H9 (cell line): ENCODE data around the gene TBXA2R. TPM values are rescaled to one million over a fixed set of nuclear protein-coding genes. Genes with fewer than 3 reads are reported as not detected.

Experiments used
- DNase-seq: peaks from one replicate; pipeline ENCODE4 v3.0.0-alpha.2; 2017
- H2AFZ ChIP-seq: one replicate; pipeline ENCODE4 v1.6.1; 2013; ENCODE audit warnings: mild to moderate bottlenecking, low read length, control low read depth, moderate library complexity
- H2AK5ac ChIP-seq: 2 replicates; pipeline ENCODE4 v1.6.1; 2013; ENCODE audit warnings: low read length, control low read depth, mixed read lengths; ENCODE audit not compliant: insufficient read length
- H2BK120ac ChIP-seq: one replicate; pipeline ENCODE4 v1.6.1; 2013; ENCODE audit warnings: low read depth, mild to moderate bottlenecking, low read length, control low read depth, inconsistent platforms; ENCODE audit not compliant: poor library complexity, severe bottlenecking
- H2BK12ac ChIP-seq: 2 replicates; pipeline ENCODE4 v1.6.1; 2013; ENCODE audit warnings: low read length, control low read depth, mixed read lengths, low read depth; ENCODE audit not compliant: insufficient read length
- H2BK15ac ChIP-seq: 2 replicates; pipeline ENCODE4 v1.6.1; 2013; ENCODE audit warnings: low read depth, low read length, control low read depth
- H2BK20ac ChIP-seq: one replicate; pipeline ENCODE4 v1.6.1; 2013; ENCODE audit warnings: low read depth, mild to moderate bottlenecking, low read length, control low read depth, inconsistent platforms; ENCODE audit not compliant: poor library complexity, severe bottlenecking
- H2BK5ac ChIP-seq: 2 replicates; pipeline ENCODE4 v1.6.1; 2013; ENCODE audit warnings: low read length, control low read depth, mixed read lengths; ENCODE audit not compliant: insufficient read length
- H3K14ac ChIP-seq: 2 replicates; pipeline ENCODE4 v1.6.1; 2013; ENCODE audit warnings: low read length, control low read depth; ENCODE audit not compliant: insufficient read depth
- H3K18ac ChIP-seq: 2 replicates; pipeline ENCODE4 v1.6.1; 2013; ENCODE audit warnings: low read depth, mild to moderate bottlenecking, mixed read lengths, low read length, control low read depth; ENCODE audit not compliant: insufficient read length
- H3K23ac ChIP-seq: 2 replicates; pipeline ENCODE4 v1.6.1; 2013; ENCODE audit warnings: low read length, control low read depth, mixed read lengths, low read depth; ENCODE audit not compliant: insufficient read length
- H3K23me2 ChIP-seq: 2 replicates; pipeline ENCODE4 v1.6.1; 2013; ENCODE audit warnings: low read depth, mild to moderate bottlenecking, mixed read lengths, low read length, control low read depth; ENCODE audit not compliant: insufficient read length, poor library complexity, severe bottlenecking
- H3K27ac ChIP-seq: 2 replicates; pipeline ENCODE4 v1.5.1; 2013; ENCODE audit warnings: low read length, control low read depth, mixed read lengths, low read depth; ENCODE audit not compliant: insufficient read length
- H3K27me3 ChIP-seq: 2 replicates; pipeline ENCODE4 v1.6.1; 2013; ENCODE audit warnings: low read length, control low read depth, inconsistent platforms; ENCODE audit not compliant: insufficient read depth
- H3K4ac ChIP-seq: 2 replicates; pipeline ENCODE4 v1.6.1; 2013; ENCODE audit warnings: low read depth, mild to moderate bottlenecking, control low read depth, inconsistent platforms, low read length, moderate library complexity
- H3K4me1 ChIP-seq: 2 replicates; pipeline ENCODE4 v1.6.1; 2013; ENCODE audit warnings: low read length, control low read depth, inconsistent platforms; ENCODE audit not compliant: insufficient read depth
- H3K4me2 ChIP-seq: 2 replicates; pipeline ENCODE4 v1.6.1; 2013; ENCODE audit warnings: low read length, control low read depth, mixed read lengths; ENCODE audit not compliant: insufficient read length, insufficient read depth
- H3K56ac ChIP-seq: 2 replicates; pipeline ENCODE4 v1.6.1; 2013; ENCODE audit warnings: low read depth, mild to moderate bottlenecking, mixed read lengths, low read length, control low read depth; ENCODE audit not compliant: insufficient read length
- H3K79me1 ChIP-seq: 2 replicates; pipeline ENCODE4 v1.6.1; 2013; ENCODE audit warnings: low read depth, mild to moderate bottlenecking, moderate library complexity, low read length, control low read depth, inconsistent platforms; ENCODE audit not compliant: insufficient read depth, poor library complexity, severe bottlenecking
- H3K79me2 ChIP-seq: 2 replicates; pipeline ENCODE4 v1.6.1; 2013; ENCODE audit warnings: low read length, control low read depth, inconsistent platforms; ENCODE audit not compliant: insufficient read depth
- H3K9ac ChIP-seq: 2 replicates; pipeline ENCODE4 v1.6.1; 2013; ENCODE audit warnings: low read length, control low read depth, mixed read lengths; ENCODE audit not compliant: insufficient read length; ENCODE audit errors: extremely low read depth
- H3K9me3 ChIP-seq: one replicate; pipeline ENCODE4 v1.6.1; 2013; ENCODE audit warnings: low read depth, low read length, inconsistent platforms; ENCODE audit not compliant: control insufficient read depth
- H3T11ph ChIP-seq: one replicate; pipeline ENCODE4 v1.6.1; 2013; ENCODE audit warnings: mild to moderate bottlenecking, low read length, control low read depth, inconsistent platforms
- H4K20me1 ChIP-seq: one replicate; pipeline ENCODE4 v1.6.1; 2013; ENCODE audit not compliant: control insufficient read depth, insufficient read length, insufficient read depth
- H4K5ac ChIP-seq: 2 replicates; pipeline ENCODE4 v1.6.1; 2013; ENCODE audit warnings: low read depth, mild to moderate bottlenecking, mixed read lengths, low read length, control low read depth; ENCODE audit not compliant: insufficient read length
- H4K8ac ChIP-seq: replicated peaks from 2 replicates; pipeline ENCODE4 v1.6.1; 2013; ENCODE audit warnings: low read length, control low read depth, mixed read lengths, low read depth; ENCODE audit not compliant: insufficient read length
- H4K91ac ChIP-seq: 2 replicates; pipeline ENCODE4 v1.6.1; 2013; ENCODE audit warnings: low read depth, mild to moderate bottlenecking, moderate library complexity, mixed read lengths, low read length, control low read depth; ENCODE audit not compliant: insufficient read length
- H3K27ac Mint-ChIP-seq, 3 experiments: 2 replicates in 2 of 3; 3 replicates in 1 of 3; pipeline ENCODE4 v1.8.0; 2020 to 2021; ENCODE audit warnings: mixed read lengths in 3 of 3, mild to moderate bottlenecking in 1 of 3, moderate library complexity in 1 of 3
- H3K27me3 Mint-ChIP-seq: 2 replicates; pipeline ENCODE4 v1.8.0; 2021; ENCODE audit warnings: low read depth, mild to moderate bottlenecking, moderate library complexity, mixed read lengths
- H3K36me3 Mint-ChIP-seq, 3 experiments: 2 replicates in 2 of 3; 3 replicates in 1 of 3; pipeline ENCODE4 v1.8.0; 2020 to 2021; ENCODE audit warnings: low read depth in 3 of 3, mixed read lengths in 3 of 3; ENCODE audit not compliant: insufficient read depth in 1 of 3
- H3K4me1 Mint-ChIP-seq, 2 experiments: 2 replicates each; pipeline ENCODE4 v1.8.0; 2020; ENCODE audit warnings: mixed read lengths in 2 of 2
- H3K4me3 Mint-ChIP-seq, 2 experiments: 2 replicates in 1 of 2; 3 replicates in 1 of 2; pipeline ENCODE4 v1.8.0; 2020 to 2021; ENCODE audit warnings: mild to moderate bottlenecking in 2 of 2, mixed read lengths in 2 of 2, moderate library complexity in 1 of 2
- H3K9me3 Mint-ChIP-seq, 2 experiments: 2 replicates in 1 of 2; 3 replicates in 1 of 2; pipeline ENCODE4 v1.8.0; 2020; ENCODE audit warnings: mild to moderate bottlenecking in 2 of 2, mixed read lengths in 2 of 2, moderate library complexity in 1 of 2
- WGBS: extraction: QIAGEN DNeasy Blood & Tissue Kit; methylation state at CpG from one replicate; pipeline ENCODE4 v1.1.7; 2013; ENCODE audit warnings: missing lambda C conversion rate, low lambda C conversion rate, mixed read lengths; ENCODE audit not compliant: insufficient read length; ENCODE audit errors: extremely low coverage; 5-methylcytosine and 5-hydroxymethylcytosine counted together
- total RNA-seq: library from RNA; stranded (reverse); gene quantifications from 2 replicates; pipeline ENCODE4 v1.2.1, GENCODE V29; 2021
- TF ChIP-seq, protein P1 (sequence below): fragments of 200-600 bp; sonication (generic); conservative IDR thresholded peaks from 3 replicates; pipeline ENCODE4 v1.8.0; 2021; ENCODE audit warnings: antibody characterized with exemption, mild to moderate bottlenecking

TBXA2R gene
- total RNA-seq, 1 experiment from 2014 or later = 0.63 TPM

DNA sequence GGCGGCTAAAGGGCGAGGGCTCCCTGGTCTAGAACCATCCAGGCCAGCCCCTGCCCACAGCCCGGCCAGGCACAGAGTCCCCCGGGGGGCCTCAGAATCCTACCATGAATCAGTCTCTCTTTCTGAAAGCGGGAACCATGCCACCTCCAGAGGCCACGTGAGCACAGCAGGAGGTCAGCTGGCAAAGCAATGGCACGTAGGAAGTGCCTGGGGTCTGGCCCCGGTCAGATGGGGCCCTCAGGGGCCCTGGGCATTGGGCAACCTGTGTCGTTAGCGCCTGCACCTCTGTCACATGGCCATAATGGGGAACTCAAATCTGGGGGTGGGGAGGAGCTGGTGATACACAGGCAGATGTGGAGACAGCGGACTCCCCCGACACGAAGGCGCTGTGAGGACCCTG, 58.1 kb downstream of the TBXA2R start:
- Histone ChIP-seq H3K79me2 (no peaks in the 10 kb centered on the region), H3K27me3 (no peaks in the 10 kb centered on the region), H3K56ac (no peak overlapping the region), H2AFZ (no peak overlapping the region), H3K4me1 (no peaks in the 10 kb centered on the region), H2BK120ac (no peak overlapping the region), H4K5ac (no peak overlapping the region), H3K9me3 (no peaks in the 10 kb centered on the region), H3K27ac (no peak overlapping the region), H3K9ac (no peak overlapping the region), H3K18ac (no peak overlapping the region), H2BK20ac (no peak overlapping the region), H4K91ac (no peak overlapping the region), H4K8ac (no peak overlapping the region), H3K23me2 (no peaks in the 10 kb centered on the region), H2BK5ac (no peak overlapping the region), H3K79me1 (no peaks in the 10 kb centered on the region), H2BK12ac (no peak overlapping the region), H2AK5ac (no peak overlapping the region), H3K23ac (no peak overlapping the region), H3K4ac (no peak overlapping the region), H4K20me1 (no peaks in the 10 kb centered on the region), H2BK15ac (no peak overlapping the region), H3T11ph (no peak overlapping the region), H3K14ac (no peak overlapping the region), H3K4me2 (no peak overlapping the region)
- Mint-ChIP-seq H3K4me1 (peaks cover 2 to 3% of the 10 kb centered on the region in 2 experiments; a peak in 1 of 4 replicates), H3K27me3 (no peaks in the 10 kb centered on the region; the same call in 1 of the 2 replicates), H3K4me3 (no peak overlapping the region), H3K9me3 (no peaks in the 10 kb centered on the region), H3K36me3 (peaks cover 4 to 13% (median 12%) of the 10 kb centered on the region in 3 experiments; a peak in 6 of 7 replicates), H3K27ac (no peak overlapping the region)
- TF ChIP-seq, protein P1, sequence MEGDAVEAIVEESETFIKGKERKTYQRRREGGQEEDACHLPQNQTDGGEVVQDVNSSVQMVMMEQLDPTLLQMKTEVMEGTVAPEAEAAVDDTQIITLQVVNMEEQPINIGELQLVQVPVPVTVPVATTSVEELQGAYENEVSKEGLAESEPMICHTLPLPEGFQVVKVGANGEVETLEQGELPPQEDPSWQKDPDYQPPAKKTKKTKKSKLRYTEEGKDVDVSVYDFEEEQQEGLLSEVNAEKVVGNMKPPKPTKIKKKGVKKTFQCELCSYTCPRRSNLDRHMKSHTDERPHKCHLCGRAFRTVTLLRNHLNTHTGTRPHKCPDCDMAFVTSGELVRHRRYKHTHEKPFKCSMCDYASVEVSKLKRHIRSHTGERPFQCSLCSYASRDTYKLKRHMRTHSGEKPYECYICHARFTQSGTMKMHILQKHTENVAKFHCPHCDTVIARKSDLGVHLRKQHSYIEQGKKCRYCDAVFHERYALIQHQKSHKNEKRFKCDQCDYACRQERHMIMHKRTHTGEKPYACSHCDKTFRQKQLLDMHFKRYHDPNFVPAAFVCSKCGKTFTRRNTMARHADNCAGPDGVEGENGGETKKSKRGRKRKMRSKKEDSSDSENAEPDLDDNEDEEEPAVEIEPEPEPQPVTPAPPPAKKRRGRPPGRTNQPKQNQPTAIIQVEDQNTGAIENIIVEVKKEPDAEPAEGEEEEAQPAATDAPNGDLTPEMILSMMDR = no peak
- WGBS = no CpG with 5 or more reads among the region's 14 CpGs
- no peak for DNase-seq
